Stimulated activated CD8-positive, alpha-beta memory T cell treated with anti-CD3 and anti-CD28 coated beads, Interleukin-15, amount 100 ng/mL, for 4 hours (primary cell): ENCODE data around the gene GPRC5B.

Experiments used
- DNase-seq, 2 donors: peaks; one replicate each; pipeline ENCODE4 v3.0.0-alpha.2; 2020; ENCODE audit warnings: low read depth in 2 of 2

Gene GPRC5B

DNA sequence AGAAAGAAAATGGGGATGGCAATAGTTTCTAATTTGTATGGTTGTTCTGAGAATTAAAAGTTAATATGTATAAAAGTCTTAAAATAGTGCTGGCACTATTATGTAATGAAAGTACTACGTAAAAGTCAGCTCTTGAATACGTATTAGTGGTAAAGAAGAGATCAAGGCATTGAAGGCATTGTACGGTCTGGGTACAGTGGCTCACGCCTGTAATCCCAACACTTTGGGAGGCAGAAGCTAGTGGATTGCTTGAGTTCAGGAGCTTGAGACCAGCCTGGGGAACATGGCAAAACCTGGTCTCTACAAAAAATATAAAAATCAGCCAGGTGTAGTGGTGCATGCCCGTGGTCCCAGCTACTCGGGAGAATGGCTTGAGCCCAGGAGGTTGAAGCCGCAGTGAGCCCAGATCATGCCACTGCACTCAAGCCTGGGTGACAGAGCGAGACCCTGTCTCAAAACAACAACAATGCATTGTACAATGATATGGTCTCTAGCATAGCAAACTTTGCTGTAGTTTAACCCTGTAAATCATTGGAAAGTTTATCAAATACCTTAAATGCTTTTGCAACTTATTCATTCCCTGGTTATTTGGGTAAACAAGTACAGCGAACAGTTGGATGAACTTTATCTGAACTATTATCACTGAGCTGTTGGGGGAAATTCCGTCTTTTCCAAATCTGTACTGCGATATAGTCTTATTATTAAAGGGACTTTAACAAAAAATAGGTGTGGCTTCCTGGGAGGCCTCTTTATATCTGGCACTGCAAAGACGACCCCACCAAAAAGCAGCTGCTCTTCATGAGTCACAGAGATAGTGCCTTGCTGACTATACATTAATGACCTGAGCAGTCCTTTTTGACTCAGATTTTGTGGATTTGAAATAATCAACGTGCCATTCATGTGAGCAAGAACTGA lies 73.6 kb downstream of the GPRC5B start:
- no peak for DNase-seq

GRCh38 chr16:19809693-19810092 lies 75.0 kb downstream of the GPRC5B start:
- DNase-seq = no peak

DNA sequence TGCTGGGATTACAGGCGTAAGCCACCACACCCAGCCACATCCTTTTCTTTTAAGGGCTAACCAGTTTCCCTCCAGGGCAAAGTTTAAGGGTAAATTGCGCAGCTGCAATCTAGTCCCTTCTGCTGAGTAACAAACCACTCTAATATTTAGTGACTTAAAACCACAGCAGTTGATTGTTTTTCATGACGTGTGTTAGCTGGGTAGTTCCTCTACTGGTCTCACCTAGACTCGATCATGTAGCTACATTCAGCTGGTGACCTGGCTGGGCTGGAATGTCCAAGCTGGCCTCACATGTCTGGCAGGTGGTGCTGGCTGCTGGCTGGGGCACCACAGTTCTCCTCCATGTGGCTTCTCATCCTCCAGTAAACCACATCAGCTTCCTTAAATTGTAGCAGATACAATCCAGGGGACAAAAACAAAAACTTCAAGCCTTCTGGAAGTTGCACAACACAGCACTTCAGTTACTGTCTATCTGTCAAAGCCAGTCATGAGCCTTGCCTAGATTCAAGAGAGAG lies 75.5 kb downstream of the GPRC5B start:
- no peak for DNase-seq

GRCh38 chr16:19808061-19808641 lies 76.5 kb downstream of the GPRC5B start:
- no peak for DNase-seq
